ENCODE measurements around the gene BHLHE40.

Gene BHLHE40

DNA sequence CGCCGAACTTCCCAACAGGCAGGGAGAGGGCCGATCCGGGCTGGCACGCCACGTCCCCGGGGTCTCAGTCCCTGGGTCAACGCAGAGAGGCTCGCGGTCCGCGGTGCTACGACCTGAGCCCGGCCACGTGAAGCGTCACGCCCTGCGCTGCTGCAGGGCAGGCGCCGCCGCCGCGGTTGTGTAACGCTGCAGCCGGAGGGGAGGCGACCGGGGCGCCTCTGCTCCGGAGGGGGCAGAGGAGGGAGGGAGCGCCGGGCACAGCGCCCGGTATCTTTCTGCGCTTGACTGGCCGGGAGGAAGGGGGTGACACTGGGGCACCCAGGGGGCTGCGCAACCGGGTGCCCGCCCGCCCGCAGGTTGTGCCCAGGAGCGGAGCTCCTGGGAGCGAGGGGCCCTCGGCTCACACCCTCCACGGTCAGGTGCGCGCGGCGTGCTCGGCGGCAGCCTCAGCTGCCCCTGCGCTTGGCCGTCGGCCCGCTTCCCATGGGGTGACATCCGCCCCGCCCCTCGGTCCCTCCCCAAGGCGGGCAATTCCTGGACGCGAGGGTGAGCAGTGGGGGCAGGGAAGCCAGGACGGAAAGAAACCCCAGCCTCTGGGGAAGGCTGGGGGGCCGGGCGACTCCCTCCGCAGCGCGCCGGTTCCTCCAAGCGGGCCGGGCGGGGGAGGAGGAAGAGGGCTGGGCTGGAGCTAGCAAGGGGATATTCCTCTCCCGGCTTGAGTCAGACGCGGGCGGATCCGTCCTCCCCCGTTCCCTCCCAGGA lies 852 bp upstream of the BHLHE40 start (continued):
- TF ChIP-seq ZNF366 (tag by site-specific recombination; conservative IDR thresholded peaks at IDR 0.05) (peak; percentile 87), ZSCAN16 (tag by site-specific recombination; IDR thresholded peaks at IDR 0.05) (0 out of 2 replicates have a peak, but pooled peaks have one; percentile 27), ZNF549 (tag by site-specific recombination; IDR thresholded peaks at IDR 0.05) (no peak), BCL11A (tag by site-specific recombination; IDR thresholded peaks at IDR 0.05; ENCODE audit: low read depth) (peak; percentile 89)
- TF ChIP-seq, protein P1, sequence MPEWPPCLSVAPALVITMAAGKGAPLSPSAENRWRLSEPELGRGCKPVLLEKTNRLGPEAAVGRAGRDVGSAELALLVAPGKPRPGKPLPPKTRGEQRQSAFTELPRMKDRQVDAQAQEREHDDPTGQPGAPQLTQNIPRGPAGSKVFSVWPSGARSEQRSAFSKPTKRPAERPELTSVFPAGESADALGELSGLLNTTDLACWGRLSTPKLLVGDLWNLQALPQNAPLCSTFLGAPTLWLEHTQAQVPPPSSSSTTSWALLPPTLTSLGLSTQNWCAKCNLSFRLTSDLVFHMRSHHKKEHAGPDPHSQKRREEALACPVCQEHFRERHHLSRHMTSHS (tag by site-specific recombination; IDR thresholded peaks at IDR 0.05), result no peak

DNA sequence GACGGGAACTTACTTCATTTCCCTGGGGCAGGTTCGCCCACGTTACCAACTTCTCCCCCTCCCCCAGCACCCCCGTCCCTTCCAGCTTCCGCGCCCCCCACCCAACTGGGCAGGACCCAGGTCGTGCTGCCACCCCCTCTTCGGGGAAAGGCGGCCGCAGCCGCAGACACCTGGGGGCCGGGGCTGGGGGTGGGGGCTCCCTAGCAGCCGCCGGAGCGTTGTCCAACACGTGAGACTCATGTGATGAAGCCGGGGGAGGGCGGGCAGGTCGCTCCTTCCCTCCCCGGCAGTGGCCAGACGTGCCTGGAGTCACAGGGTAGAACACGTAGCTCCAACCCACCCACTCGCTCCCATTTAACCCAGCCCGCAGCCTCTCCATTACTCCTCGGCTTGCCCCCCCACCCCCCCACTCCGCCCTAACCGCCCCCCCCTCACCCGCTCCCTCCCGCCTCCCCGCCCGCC lies 240 bp upstream of the BHLHE40 start:
- ChIA-PET POLR2A (interaction anchor here (0.6 to 11.7 kb wide), 42 partner anchors 8 to 512 kb away, joined by 3 to 332 read pairs (median 4); partner anchors contain the start of genes ITPR1 and SUMF1), CTCF (interaction anchor here (0.6 to 12.6 kb wide), 14 partner anchors 8 to 268 kb away, joined by 3 to 94 read pairs (median 4); no protein-coding TSS in a partner anchor)
- no peaks in the 10 kb centered on the region for H3K9me3 ChIP-seq (ENCODE audit: control insufficient read depth, insufficient read depth, low read depth, low read length)
- peak overlapping the region; percentile 99 for H3K27ac ChIP-seq (ENCODE audit: extremely low read depth, low read depth, low read length)
- peaks cover 10% of the 10 kb centered on the region for H3K4me1 ChIP-seq (ENCODE audit: control insufficient read depth, insufficient read depth, low read length)
- peaks cover 8 to 29% of the 10 kb centered on the region in 2 experiments; a peak in 2 of 3 replicates for H3K36me3 ChIP-seq (ENCODE audit: control insufficient read depth in 2 of 2, insufficient read depth in 1 of 2, low read length in 2 of 2)
- H3K4me3 ChIP-seq (ENCODE audit: low read depth, low read length), result peak overlapping the region; percentile 83
- TF ChIP-seq TCF7L2 (IDR thresholded peaks at IDR 0.05; ENCODE audit: borderline replicate concordance, low read depth, low read length) (no peak), ZNF560 (tag by site-specific recombination; IDR thresholded peaks at IDR 0.05; ENCODE audit: borderline replicate concordance) (no peak), HOXA7 (CRISPR knock-in tag; IDR thresholded peaks at IDR 0.05; ENCODE audit: borderline replicate concordance) (no peak), ZNF175 (tag by site-specific recombination; IDR thresholded peaks at IDR 0.05) (no peak), ZNF140 (tag by site-specific recombination; IDR thresholded peaks at IDR 0.05) (no peak), ZNF626 (tag by site-specific recombination; IDR thresholded peaks at IDR 0.05) (no peak), ZNF707 (tag by site-specific recombination; IDR thresholded peaks at IDR 0.05) (no peak), SP2 (tag by site-specific recombination; IDR thresholded peaks at IDR 0.05) (0 out of 2 replicates have a peak, but pooled peaks have one; percentile 20), ZFHX2 (tag by site-specific recombination; conservative IDR thresholded peaks at IDR 0.05) (peak; percentile 4; the same call in 1 of the 2 replicates), ZNF155 (tag by site-specific recombination; IDR thresholded peaks at IDR 0.05) (no peak), ZNF292 (tag by site-specific recombination; IDR thresholded peaks at IDR 0.05; ENCODE audit: borderline replicate concordance, low read depth) (no peak), ZNF324 (tag by site-specific recombination; IDR thresholded peaks at IDR 0.05) (no peak), EGR2 (tag by site-specific recombination; IDR thresholded peaks at IDR 0.05; ENCODE audit: low read depth) (no peak), ZNF274 (IDR thresholded peaks at IDR 0.05; ENCODE audit: low read length) (no peak), ZNF274 (tag by site-specific recombination; IDR thresholded peaks at IDR 0.05; ENCODE audit: borderline replicate concordance) (no peak), ZNF169 (tag by site-specific recombination; IDR thresholded peaks at IDR 0.05) (no peak), PRDM1 (tag by site-specific recombination; IDR thresholded peaks at IDR 0.05) (no peak)
- TF ChIP-seq, protein P2, sequence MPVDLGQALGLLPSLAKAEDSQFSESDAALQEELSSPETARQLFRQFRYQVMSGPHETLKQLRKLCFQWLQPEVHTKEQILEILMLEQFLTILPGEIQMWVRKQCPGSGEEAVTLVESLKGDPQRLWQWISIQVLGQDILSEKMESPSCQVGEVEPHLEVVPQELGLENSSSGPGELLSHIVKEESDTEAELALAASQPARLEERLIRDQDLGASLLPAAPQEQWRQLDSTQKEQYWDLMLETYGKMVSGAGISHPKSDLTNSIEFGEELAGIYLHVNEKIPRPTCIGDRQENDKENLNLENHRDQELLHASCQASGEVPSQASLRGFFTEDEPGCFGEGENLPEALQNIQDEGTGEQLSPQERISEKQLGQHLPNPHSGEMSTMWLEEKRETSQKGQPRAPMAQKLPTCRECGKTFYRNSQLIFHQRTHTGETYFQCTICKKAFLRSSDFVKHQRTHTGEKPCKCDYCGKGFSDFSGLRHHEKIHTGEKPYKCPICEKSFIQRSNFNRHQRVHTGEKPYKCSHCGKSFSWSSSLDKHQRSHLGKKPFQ (tag by site-specific recombination; IDR thresholded peaks at IDR 0.05), result no peak
- TF ChIP-seq, protein P3, sequence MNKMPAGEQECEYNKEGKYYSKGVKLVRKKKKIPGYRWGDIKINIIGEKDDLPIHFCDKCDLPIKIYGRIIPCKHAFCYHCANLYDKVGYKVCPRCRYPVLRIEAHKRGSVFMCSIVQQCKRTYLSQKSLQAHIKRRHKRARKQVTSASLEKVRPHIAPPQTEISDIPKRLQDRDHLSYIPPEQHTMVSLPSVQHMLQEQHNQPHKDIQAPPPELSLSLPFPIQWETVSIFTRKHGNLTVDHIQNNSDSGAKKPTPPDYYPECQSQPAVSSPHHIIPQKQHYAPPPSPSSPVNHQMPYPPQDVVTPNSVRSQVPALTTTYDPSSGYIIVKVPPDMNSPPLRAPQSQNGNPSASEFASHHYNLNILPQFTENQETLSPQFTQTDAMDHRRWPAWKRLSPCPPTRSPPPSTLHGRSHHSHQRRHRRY (tag by site-specific recombination; IDR thresholded peaks at IDR 0.05), result no peak
- TF ChIP-seq, protein P4, sequence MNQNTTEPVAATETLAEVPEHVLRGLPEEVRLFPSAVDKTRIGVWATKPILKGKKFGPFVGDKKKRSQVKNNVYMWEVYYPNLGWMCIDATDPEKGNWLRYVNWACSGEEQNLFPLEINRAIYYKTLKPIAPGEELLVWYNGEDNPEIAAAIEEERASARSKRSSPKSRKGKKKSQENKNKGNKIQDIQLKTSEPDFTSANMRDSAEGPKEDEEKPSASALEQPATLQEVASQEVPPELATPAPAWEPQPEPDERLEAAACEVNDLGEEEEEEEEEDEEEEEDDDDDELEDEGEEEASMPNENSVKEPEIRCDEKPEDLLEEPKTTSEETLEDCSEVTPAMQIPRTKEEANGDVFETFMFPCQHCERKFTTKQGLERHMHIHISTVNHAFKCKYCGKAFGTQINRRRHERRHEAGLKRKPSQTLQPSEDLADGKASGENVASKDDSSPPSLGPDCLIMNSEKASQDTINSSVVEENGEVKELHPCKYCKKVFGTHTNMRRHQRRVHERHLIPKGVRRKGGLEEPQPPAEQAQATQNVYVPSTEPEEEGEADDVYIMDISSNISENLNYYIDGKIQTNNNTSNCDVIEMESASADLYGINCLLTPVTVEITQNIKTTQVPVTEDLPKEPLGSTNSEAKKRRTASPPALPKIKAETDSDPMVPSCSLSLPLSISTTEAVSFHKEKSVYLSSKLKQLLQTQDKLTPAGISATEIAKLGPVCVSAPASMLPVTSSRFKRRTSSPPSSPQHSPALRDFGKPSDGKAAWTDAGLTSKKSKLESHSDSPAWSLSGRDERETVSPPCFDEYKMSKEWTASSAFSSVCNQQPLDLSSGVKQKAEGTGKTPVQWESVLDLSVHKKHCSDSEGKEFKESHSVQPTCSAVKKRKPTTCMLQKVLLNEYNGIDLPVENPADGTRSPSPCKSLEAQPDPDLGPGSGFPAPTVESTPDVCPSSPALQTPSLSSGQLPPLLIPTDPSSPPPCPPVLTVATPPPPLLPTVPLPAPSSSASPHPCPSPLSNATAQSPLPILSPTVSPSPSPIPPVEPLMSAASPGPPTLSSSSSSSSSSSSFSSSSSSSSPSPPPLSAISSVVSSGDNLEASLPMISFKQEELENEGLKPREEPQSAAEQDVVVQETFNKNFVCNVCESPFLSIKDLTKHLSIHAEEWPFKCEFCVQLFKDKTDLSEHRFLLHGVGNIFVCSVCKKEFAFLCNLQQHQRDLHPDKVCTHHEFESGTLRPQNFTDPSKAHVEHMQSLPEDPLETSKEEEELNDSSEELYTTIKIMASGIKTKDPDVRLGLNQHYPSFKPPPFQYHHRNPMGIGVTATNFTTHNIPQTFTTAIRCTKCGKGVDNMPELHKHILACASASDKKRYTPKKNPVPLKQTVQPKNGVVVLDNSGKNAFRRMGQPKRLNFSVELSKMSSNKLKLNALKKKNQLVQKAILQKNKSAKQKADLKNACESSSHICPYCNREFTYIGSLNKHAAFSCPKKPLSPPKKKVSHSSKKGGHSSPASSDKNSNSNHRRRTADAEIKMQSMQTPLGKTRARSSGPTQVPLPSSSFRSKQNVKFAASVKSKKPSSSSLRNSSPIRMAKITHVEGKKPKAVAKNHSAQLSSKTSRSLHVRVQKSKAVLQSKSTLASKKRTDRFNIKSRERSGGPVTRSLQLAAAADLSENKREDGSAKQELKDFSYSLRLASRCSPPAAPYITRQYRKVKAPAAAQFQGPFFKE (tag by site-specific recombination; IDR thresholded peaks at IDR 0.05; ENCODE audit: borderline replicate concordance), result no peak

Measured in HEK293 (cell line).